ENCODE results near the gene PIKFYVE.

DNA sequence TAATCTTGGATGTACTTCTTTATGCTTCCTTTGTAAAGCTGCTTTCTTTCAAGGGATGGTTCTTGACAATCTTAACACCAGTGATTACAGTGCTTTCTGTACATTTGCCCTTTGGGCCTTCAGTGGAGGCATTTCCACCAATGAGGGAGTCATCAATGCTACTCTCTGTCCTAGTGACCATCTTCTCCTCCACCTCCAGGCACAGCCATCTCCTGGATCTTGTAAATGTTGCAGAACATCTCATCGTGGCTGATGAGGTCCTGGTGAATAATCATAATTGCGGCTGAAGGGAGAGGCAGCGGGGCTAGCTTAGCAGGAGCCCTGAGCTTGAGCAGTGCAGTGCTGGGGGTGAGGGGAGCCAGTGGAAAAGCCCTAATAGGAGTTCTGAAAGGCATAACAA is 43.7 kb upstream of the PIKFYVE start:
- TF ChIP-seq, protein P1, sequence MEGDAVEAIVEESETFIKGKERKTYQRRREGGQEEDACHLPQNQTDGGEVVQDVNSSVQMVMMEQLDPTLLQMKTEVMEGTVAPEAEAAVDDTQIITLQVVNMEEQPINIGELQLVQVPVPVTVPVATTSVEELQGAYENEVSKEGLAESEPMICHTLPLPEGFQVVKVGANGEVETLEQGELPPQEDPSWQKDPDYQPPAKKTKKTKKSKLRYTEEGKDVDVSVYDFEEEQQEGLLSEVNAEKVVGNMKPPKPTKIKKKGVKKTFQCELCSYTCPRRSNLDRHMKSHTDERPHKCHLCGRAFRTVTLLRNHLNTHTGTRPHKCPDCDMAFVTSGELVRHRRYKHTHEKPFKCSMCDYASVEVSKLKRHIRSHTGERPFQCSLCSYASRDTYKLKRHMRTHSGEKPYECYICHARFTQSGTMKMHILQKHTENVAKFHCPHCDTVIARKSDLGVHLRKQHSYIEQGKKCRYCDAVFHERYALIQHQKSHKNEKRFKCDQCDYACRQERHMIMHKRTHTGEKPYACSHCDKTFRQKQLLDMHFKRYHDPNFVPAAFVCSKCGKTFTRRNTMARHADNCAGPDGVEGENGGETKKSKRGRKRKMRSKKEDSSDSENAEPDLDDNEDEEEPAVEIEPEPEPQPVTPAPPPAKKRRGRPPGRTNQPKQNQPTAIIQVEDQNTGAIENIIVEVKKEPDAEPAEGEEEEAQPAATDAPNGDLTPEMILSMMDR (IDR thresholded peaks at IDR 0.05): no peak
- TF ChIP-seq POLR2A (IDR thresholded peaks at IDR 0.05): no peak

All from breast epithelium (tissue), 3 donors.